Measurements from ENCODE around the gene PEX1. TPM values are rescaled to one million over a fixed set of nuclear protein-coding genes. Genes with fewer than 3 reads are reported as not detected.
"Not testable (repeated sequence)": the region's sequence is repeated elsewhere in the genome, so short reads cannot be mapped to it uniquely, and the experiment has no call there.

PEX1 gene
- total RNA-seq, 1 donor from 2014 or later, result 26.8 TPM

DNA sequence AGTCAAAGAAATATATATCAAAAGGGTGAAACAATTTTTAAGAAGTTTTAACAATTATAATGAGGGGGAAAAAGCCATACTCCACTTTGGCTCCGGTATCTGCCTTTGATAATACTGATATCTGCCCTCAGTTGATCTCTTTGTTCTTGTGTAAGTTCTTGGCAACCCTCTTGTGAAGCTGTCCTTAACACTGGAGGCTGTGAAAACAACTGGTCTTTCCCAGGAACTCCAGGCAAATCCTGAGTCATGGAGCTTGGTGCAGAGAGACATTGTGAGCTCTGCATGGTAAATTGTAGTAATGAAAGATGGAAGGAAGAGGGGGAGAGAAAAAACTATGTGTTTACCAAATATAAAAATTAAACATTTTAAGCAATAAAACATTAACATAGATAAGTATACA, 38.7 kb downstream of the PEX1 start:
- Mint-ChIP-seq H3K27me3 (no peaks in the 10 kb centered on the region), H3K27ac (no peak overlapping the region), H3K36me3 (ENCODE audit: insufficient read depth) (peaks cover 15% of the 10 kb centered on the region), H3K9me3 (ENCODE audit: low read depth) (no peaks in the 10 kb centered on the region), H3K4me1 (ENCODE audit: low read depth) (no peaks in the 10 kb centered on the region), H3K4me3 (ENCODE audit: low read depth) (no peak overlapping the region)
- TF ChIP-seq CTCF (IDR thresholded peaks at IDR 0.05; ENCODE audit: unreplicated experiment), result no peak
- no peak for DNase-seq (ENCODE audit: low spot score, unreplicated experiment)

- no peak for DNase-seq (ENCODE audit: low spot score, unreplicated experiment)
- Mint-ChIP-seq H3K27me3 (no peaks in the 10 kb centered on the region), H3K36me3 (ENCODE audit: insufficient read depth) (peaks cover 15% of the 10 kb centered on the region), H3K27ac (no peak overlapping the region), H3K9me3 (ENCODE audit: low read depth) (no peaks in the 10 kb centered on the region), H3K4me3 (ENCODE audit: low read depth) (no peak overlapping the region), H3K4me1 (ENCODE audit: low read depth) (no peaks in the 10 kb centered on the region)
- no peak for TF ChIP-seq CTCF (IDR thresholded peaks at IDR 0.05; ENCODE audit: unreplicated experiment)
Observed at GRCh38 chr7:92487804-92488203, 40.5 kb downstream of the PEX1 start.

DNA sequence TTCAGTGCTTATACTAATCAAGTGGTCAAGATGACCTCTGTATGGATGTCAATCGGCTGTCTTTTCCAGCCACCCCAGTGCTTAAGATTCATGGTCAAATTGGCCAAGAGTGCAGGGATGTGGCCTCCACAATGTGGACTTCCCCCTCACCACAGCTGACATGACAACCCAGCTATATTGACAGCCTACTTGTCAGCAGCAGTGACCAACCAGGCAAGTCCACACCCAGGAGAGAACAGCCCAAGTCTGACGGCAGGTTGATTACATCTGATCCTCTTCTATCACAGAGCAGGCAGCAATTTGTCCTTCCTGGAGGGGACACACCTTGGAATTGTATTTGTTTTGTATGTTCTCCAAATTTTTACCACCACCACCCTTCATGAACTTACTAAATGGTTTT, 42.3 kb downstream of the PEX1 start:
- no peak for TF ChIP-seq CTCF (IDR thresholded peaks at IDR 0.05; ENCODE audit: unreplicated experiment)
- DNase-seq (ENCODE audit: low spot score, unreplicated experiment), result no peak
- Mint-ChIP-seq H3K36me3 (ENCODE audit: insufficient read depth) (peaks cover 10% of the 10 kb centered on the region), H3K27me3 (no peaks in the 10 kb centered on the region), H3K4me1 (ENCODE audit: low read depth) (no peaks in the 10 kb centered on the region), H3K4me3 (ENCODE audit: low read depth) (no peak overlapping the region), H3K9me3 (ENCODE audit: low read depth) (no peaks in the 10 kb centered on the region), H3K27ac (no peak overlapping the region)

GRCh38 chr7:92485267-92485892, 42.9 kb downstream of the PEX1 start:
- TF ChIP-seq CTCF (IDR thresholded peaks at IDR 0.05; ENCODE audit: unreplicated experiment), result no peak
- no peak overlapping the region for H3K27ac Mint-ChIP-seq
- H3K27me3 Mint-ChIP-seq, result no peaks in the 10 kb centered on the region
- DNase-seq (ENCODE audit: low spot score, unreplicated experiment), result no peak
- no peak overlapping the region for H3K4me3 Mint-ChIP-seq (ENCODE audit: low read depth)
- H3K4me1 Mint-ChIP-seq (ENCODE audit: low read depth), result no peaks in the 10 kb centered on the region
- no peaks in the 10 kb centered on the region for H3K9me3 Mint-ChIP-seq (ENCODE audit: low read depth)
- H3K36me3 Mint-ChIP-seq (ENCODE audit: insufficient read depth), result peaks cover 8% of the 10 kb centered on the region

GRCh38 chr7:92484226-92484625, 44.1 kb downstream of the PEX1 start:
- H3K9me3 Mint-ChIP-seq (ENCODE audit: low read depth); H3K27me3 Mint-ChIP-seq; H3K4me1 Mint-ChIP-seq (ENCODE audit: low read depth); H3K4me3 Mint-ChIP-seq (ENCODE audit: low read depth); H3K36me3 Mint-ChIP-seq (ENCODE audit: insufficient read depth); DNase-seq (ENCODE audit: low spot score, unreplicated experiment); H3K27ac Mint-ChIP-seq: not testable (repeated sequence)

DNA sequence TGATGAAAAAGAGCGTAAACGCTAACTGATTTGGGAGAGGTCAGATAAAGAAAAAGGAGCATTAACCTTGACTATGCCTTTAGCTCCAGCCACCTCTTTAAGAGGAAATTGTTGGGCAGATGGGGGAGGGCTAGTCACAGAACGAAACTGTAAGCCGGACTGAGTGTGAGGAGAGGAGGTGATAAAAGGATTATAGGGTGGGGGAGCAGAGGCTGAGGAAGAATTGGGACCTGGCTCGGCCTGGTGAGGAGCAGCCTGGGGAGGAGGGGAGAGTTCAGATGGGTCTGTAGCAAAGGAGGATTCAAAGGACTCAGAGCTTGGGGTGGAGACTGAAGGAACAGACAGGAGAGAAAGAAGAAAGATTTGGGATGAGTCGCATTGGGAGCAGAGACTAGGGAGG, 44.7 kb downstream of the PEX1 start:
- H3K4me1 Mint-ChIP-seq (ENCODE audit: low read depth); H3K36me3 Mint-ChIP-seq (ENCODE audit: insufficient read depth); DNase-seq (ENCODE audit: low spot score, unreplicated experiment); H3K27me3 Mint-ChIP-seq; H3K27ac Mint-ChIP-seq; H3K9me3 Mint-ChIP-seq (ENCODE audit: low read depth); H3K4me3 Mint-ChIP-seq (ENCODE audit: low read depth): not testable (repeated sequence)

GRCh38 chr7:92479146-92479545, 49.2 kb downstream of the PEX1 start:
- not testable (repeated sequence) for H3K9me3 Mint-ChIP-seq (ENCODE audit: low read depth); H3K27ac Mint-ChIP-seq; H3K4me1 Mint-ChIP-seq (ENCODE audit: low read depth); DNase-seq (ENCODE audit: low spot score, unreplicated experiment); H3K36me3 Mint-ChIP-seq (ENCODE audit: insufficient read depth); H3K4me3 Mint-ChIP-seq (ENCODE audit: low read depth); H3K27me3 Mint-ChIP-seq
